ENCODE measurements around the gene HSD17B14.
A peak's percentile ranks its signal among the peaks of the same experiment; 100 is the strongest.

HSD17B14 gene

DNA sequence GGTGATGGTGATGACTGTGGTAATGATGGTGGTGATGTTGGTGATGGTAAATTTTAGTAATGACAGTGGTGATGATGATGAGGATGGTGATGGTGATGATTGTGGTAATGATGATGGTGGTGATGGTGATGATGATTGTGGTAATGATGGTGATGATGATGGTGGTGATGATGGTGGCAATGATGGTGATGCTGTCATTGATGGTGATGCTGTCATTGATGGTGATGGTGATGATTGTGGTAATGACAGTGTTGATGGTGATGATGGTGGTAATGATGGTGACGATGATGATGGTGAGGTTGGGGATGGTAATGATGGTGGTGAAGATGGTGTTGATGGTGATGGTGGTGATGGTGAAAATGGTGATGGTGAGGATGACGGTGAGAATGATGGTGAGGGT lies 13.8 kb downstream of the HSD17B14 start:
- TF ChIP-seq, protein P1, sequence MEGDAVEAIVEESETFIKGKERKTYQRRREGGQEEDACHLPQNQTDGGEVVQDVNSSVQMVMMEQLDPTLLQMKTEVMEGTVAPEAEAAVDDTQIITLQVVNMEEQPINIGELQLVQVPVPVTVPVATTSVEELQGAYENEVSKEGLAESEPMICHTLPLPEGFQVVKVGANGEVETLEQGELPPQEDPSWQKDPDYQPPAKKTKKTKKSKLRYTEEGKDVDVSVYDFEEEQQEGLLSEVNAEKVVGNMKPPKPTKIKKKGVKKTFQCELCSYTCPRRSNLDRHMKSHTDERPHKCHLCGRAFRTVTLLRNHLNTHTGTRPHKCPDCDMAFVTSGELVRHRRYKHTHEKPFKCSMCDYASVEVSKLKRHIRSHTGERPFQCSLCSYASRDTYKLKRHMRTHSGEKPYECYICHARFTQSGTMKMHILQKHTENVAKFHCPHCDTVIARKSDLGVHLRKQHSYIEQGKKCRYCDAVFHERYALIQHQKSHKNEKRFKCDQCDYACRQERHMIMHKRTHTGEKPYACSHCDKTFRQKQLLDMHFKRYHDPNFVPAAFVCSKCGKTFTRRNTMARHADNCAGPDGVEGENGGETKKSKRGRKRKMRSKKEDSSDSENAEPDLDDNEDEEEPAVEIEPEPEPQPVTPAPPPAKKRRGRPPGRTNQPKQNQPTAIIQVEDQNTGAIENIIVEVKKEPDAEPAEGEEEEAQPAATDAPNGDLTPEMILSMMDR (IDR thresholded peaks at IDR 0.05; ENCODE audit: low read depth, low read length, missing control alignments), result no peak
- no peak for DNase-seq (ENCODE audit: low read depth)
- H3K4me3 ChIP-seq (ENCODE audit: low read depth, low read length), result no peak overlapping the region

DNA sequence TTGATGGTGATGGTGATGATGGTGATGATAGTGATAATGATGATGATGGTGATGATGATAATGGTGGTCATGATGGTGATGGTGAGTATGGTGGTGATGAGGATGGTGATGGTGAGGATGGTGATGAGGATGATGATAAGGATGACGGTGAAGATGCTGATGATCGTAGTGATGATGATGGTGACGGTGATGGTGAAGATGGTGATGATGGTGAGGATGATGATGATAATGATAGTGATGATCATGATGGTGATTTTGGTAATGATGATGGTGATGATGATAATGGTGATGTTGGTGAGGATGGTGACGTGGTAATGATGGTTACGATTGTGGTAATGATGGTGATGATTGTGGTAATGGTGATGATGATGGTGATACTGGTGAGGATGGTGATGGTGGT lies 14.7 kb downstream of the HSD17B14 start:
- TF ChIP-seq, protein P1 (IDR thresholded peaks at IDR 0.05; ENCODE audit: low read depth, low read length, missing control alignments), result no peak
- no peak for DNase-seq (ENCODE audit: low read depth)
- H3K4me3 ChIP-seq (ENCODE audit: low read depth, low read length), result no peak overlapping the region

GRCh38 chr19:48819366-48819816 lies 16.9 kb downstream of the HSD17B14 start:
- DNase-seq (ENCODE audit: low read depth), result no peak
- TF ChIP-seq, protein P1 (IDR thresholded peaks at IDR 0.05; ENCODE audit: low read depth, low read length, missing control alignments), result no peak
- no peak overlapping the region for H3K4me3 ChIP-seq (ENCODE audit: low read depth, low read length)

GRCh38 chr19:48818234-48818820 lies 18.0 kb downstream of the HSD17B14 start:
- H3K4me3 ChIP-seq (ENCODE audit: low read depth, low read length), result no peak overlapping the region
- DNase-seq (ENCODE audit: low read depth), result no peak
- TF ChIP-seq, protein P1 (IDR thresholded peaks at IDR 0.05; ENCODE audit: low read depth, low read length, missing control alignments), result no peak

DNA sequence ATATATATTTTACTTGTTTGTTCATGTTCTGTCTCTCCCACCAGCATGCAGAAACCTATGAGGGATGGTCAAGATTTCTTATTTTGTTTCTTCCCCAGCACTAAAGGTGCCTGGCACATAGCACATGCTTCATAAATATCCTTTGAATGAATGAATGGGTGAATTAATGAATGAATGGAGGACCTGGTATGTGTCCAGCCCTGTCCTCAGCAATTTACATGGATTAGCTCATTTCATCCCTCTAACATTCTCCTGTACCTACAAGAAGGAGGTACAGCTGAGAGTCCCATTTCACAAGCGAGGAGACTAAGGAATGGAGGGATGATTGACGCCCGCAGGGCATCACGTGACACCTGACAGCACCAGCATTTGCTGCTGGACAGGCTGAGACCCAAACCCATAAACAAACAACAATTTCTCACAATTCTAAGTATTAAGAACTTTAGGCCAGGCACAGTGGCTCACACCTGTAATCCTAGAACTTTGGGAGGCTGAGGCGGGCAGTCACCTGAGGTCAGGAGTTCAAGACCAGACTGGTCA lies 18.6 kb downstream of the HSD17B14 start:
- no peak overlapping the region for H3K4me3 ChIP-seq (ENCODE audit: low read depth, low read length)
- DNase-seq (ENCODE audit: low read depth), result no peak
- TF ChIP-seq, protein P1 (IDR thresholded peaks at IDR 0.05; ENCODE audit: low read depth, low read length, missing control alignments), result no peak

DNA sequence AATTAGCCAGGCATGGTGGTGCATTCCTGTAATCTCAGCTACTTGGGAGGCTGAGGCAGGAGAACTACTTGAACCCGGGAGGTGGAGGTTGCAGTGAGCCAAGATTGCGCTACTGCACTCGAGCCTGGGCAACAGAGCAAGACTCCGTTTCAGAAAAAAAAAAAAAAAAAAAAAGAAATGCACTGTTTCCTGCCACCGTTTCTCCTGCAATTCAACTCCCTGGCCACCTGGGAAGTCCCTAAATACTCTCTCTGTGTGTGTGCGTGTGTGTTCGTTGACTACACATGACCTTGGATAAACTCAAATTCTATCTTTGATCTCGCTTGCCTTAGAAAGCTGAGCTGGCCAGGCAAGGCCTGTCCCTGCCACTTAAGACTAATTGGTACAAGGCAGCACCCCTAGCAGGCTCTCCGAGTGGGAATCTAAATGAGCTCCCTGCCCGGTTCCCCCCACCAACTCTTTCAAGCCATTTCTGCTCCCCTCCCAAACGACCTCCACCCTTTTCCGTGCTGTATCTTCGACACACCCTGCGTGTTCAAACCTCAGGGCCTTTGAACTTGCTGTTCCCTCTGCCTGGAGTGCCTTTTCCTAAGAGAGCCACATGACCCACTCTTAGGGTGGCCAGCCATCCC lies 20.3 kb downstream of the HSD17B14 start:
- no peak overlapping the region for H3K4me3 ChIP-seq (ENCODE audit: low read depth, low read length)
- no peak for DNase-seq (ENCODE audit: low read depth)

More for the DNA sequence above, 20.3 kb downstream of the HSD17B14 start:
- TF ChIP-seq, protein P1 (IDR thresholded peaks at IDR 0.05; ENCODE audit: low read depth, low read length, missing control alignments), result peak; percentile 15
